ENCODE measurements around the gene VWC2. TPM values are rescaled to one million over a fixed set of nuclear protein-coding genes. Genes with fewer than 3 reads are reported as not detected.

VWC2 gene
- total RNA-seq (2014; rRNA removed; shearing (Covaris generic)), result not detected in 2 replicates

DNA sequence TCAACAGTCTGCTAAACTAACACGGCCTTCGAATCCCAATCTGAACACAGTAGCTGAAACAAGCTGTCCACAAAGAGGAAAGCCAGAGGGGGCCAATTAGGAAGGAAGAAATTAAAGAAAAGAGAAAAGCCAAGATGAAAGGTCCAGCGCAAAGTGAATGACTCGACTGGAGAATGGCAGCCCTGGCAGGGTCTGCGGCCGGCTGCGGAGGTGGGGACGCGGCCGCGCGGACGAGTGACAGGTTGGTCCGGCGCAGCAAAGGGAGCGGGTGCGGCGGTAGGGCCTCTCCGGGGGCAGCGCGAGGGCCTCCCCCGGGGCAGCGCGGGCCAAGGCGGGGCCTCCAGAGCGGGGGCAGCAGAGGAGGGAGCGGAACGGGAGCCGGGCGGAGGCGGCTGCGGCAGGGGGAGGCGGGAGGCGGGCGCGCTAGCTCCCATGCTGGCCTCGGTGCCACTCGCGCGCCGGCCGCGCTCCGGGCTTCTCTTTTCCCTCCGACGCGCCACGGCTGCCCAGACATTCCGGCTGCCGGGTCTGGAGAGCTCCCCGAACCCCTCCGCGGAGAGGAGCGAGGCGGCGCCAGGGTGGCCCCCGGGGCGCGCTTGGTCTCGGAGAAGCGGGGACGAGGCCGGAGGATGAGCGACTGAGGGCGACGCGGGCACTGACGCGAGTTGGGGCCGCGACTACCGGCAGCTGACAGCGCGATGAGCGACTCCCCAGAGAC, at the start of gene VWC2:
Gene VWC2 (plus strand): TSS at position 421 of the 718 bp plus-strand sequence. CDS start 1,798 bp downstream, outside the sequence.
- no peak for DNase-seq (ENCODE audit: low read depth)

- DNase-seq (ENCODE audit: low read depth), result no peak
Measured at GRCh38 chr7:49724071-49724470, 49.4 kb upstream of the VWC2 start.

- no peak for DNase-seq (ENCODE audit: low read depth)
Measured at GRCh38 chr7:49731836-49732235, 41.6 kb upstream of the VWC2 start.

DNA sequence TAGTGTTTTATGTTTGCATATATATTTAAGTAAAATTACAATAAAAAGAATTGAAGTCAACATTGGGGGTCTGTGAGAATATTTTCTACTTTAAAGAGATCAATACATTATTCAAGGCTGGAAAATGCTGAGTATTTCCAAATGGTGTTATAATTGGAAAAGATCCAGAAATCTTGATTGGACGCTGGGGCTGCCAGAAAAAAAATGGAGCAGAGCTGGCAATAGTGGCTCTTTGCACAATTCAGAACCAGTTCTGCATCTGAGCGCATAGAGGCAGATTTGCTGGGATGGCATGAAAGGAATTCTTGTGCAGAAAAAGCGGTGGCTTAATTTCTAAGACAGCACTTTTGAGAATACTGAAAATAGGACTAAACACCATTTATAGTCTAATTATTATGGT, 10.8 kb upstream of the VWC2 start:
- no peak for DNase-seq (ENCODE audit: low read depth)

DNA sequence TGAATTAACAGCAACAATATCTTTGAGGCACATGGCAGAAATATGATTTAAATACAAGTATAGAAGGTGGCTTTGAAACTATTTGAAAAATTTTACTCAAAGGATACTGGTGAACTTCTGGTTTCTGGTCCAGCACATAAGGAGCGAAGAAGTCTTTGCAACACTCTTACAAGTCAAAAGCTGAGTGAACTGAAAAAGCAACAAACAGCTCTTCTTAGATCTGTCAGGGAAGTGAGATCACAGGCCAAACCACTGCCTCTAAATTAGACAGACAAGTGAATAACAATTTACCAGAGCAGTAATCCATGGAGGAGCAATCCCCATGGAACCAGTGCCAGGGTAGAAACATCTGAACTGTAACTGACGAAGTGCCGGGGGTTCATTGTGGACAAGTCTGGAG, 9.6 kb upstream of the VWC2 start:
- no peak for DNase-seq (ENCODE audit: low read depth)

- DNase-seq (ENCODE audit: low read depth), result no peak
Measured at GRCh38 chr7:49766966-49767365, 6.5 kb upstream of the VWC2 start.

GRCh38 chr7:49767719-49768118, 5.7 kb upstream of the VWC2 start:
- no peak for DNase-seq (ENCODE audit: low read depth)

DNA sequence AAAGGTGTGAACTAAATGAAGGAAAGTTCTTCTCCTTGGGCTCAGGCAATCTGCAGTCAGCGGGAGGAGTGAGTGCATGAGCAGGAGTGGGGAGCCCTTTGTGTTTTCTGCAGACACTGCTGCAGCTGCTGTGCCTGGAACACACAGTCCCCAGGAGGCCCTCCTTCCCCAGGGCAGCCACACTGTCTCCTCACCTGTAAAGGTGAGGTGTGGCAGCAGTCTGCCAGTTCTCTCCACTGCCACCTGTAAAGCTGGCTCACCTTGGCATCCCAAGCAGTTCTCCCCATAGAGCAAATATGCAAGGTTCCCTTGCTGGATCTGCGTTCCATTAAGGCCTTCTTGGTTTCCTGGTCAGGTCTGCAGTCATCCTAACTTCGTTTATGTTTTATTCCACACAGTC, 5.2 kb upstream of the VWC2 start:
- no peak for DNase-seq (ENCODE audit: low read depth)

DNA sequence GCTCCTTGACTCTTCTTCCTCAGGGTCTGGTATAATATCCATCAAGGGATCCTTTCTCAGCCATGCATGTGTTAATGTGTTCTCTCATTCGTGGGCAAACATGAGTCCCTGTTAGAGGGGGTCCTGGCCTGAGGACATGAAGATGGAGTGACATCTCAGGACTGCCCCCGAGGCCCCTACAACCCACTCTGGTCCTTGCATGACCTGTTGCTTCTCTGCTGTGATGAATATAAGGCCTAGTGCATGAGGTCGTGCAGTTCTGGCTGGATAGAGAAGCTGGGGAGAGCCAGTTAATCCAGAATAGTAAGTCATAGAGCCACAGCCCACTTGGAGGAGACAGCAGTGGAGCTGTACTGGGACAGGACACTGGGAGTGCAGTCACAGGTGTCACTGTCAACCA, 4.6 kb upstream of the VWC2 start:
- DNase-seq (ENCODE audit: low read depth), result no peak

DNA sequence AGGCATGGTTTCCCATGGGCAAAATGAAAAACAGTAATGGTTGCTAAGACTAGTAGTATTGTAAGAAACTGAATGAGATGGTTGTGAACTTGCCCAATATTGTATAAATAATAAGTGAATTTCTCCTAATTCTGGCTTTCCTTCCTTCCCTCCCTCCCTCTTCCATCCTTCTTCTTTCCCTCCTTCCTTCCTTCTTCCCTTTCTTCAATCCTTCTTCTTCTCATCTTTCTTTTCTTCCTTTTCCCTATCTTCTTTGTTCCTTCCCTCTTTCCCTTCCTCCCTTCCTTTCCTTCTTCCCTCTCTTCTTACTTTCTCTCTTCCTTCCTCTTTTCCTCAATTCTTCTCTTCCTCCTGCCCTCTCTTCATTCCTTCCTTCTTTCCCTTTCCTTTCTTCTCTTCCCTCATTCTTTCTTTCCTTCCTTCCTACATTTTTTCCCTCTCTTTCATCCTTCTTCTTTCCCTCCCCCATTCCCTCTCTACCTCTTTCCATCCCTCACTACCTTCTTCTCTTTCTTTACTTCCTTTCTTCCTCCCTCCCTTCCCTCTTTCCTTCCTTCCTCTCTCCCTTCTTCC, 4.1 kb upstream of the VWC2 start:
- DNase-seq (ENCODE audit: low read depth), result no peak

GRCh38 chr7:49770838-49771237, 2.6 kb upstream of the VWC2 start:
- DNase-seq (ENCODE audit: low read depth), result no peak

DNA sequence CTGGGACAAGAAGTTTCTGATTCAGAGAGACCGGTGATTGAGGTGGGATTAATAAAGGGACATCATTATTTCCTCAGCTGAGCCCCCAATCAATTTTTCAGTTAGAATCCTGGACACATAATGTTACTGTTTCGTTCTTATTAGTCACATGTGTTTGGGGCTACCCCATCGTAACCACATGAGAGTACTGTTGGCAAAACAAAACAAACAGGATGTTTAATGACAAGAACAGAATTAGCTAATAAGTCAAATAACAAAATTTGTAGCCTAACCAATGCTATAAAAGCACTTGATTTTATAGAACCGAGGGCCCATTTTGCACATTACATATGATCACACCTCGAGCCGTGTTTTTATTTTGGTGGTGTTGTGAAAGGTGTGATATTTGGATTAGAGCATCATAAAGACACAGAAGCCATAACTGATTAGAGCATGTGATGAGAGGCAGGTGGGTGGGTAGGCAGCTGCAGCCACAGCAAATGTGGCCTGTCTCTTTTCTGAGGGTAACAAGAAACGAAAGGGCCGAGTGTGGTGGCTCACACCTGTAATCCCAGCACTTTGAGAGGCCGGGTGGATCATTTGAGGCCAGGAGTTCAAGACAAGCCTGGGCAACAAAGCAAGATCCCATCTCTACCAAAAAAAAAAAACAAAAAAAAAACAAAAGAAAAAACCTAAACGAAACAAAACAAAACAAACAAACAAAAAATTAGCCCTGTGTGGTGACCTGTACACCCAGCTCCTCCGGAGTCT, 1.8 kb upstream of the VWC2 start:
- DNase-seq (ENCODE audit: low read depth), result no peak

DNA sequence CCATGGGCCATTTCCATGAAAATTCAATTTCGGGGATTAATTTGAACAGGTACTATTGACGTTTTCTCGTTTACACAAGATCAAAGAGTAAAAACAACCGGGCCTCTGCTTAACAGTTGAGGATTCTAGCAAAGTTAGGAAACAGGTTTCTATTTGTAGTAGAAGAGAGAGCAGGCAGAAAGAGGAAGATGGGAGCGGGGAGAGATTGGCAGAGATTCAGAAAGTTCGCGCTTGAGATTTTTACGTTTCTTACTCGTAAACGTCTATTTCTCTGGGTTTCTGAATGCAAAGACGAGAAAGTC, 571 bp upstream of the VWC2 start:
- DNase-seq (ENCODE audit: low read depth), result no peak

GRCh38 chr7:49773936-49774458, 559 bp downstream of the VWC2 start:
- DNase-seq (ENCODE audit: low read depth), result no peak

GRCh38 chr7:49774459-49775064, 1.1 kb downstream of the VWC2 start:
- DNase-seq (ENCODE audit: low read depth), result no peak

GRCh38 chr7:49775065-49775948, 1.9 kb downstream of the VWC2 start:
- DNase-seq (ENCODE audit: low read depth), result no peak

- DNase-seq (ENCODE audit: low read depth), result no peak
Measured at GRCh38 chr7:49775949-49776443, 2.6 kb downstream of the VWC2 start.

GRCh38 chr7:49776994-49777393, 3.6 kb downstream of the VWC2 start:
- DNase-seq (ENCODE audit: low read depth), result no peak

- DNase-seq (ENCODE audit: low read depth), result no peak
Measured at GRCh38 chr7:49778731-49779270, 5.4 kb downstream of the VWC2 start.

GRCh38 chr7:49780953-49781352, 7.5 kb downstream of the VWC2 start:
- DNase-seq (ENCODE audit: low read depth), result no peak

DNA sequence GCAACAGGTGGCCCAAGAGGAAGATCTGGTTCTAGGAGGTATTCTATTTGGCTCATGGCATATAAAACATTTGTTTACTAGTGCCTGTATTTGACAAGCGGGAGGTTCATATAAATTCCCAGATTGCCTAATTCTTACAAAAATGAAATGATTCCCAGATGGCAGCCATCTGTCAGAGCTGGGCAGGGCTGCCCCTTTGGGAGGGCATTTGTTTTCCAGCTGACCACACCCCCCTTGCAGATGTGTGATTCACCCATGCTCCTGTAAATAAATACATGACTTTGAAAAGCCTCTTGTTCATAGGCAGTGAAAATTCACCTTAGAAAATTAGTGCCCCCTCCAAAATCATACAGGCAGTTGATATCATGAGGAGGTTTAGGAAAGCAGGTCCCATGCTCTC, 8.6 kb downstream of the VWC2 start:
- DNase-seq (ENCODE audit: low read depth), result no peak

Measured in Daoy (cell line).